ENCODE results near the gene TMEM25.

- TF ChIP-seq, protein P1, sequence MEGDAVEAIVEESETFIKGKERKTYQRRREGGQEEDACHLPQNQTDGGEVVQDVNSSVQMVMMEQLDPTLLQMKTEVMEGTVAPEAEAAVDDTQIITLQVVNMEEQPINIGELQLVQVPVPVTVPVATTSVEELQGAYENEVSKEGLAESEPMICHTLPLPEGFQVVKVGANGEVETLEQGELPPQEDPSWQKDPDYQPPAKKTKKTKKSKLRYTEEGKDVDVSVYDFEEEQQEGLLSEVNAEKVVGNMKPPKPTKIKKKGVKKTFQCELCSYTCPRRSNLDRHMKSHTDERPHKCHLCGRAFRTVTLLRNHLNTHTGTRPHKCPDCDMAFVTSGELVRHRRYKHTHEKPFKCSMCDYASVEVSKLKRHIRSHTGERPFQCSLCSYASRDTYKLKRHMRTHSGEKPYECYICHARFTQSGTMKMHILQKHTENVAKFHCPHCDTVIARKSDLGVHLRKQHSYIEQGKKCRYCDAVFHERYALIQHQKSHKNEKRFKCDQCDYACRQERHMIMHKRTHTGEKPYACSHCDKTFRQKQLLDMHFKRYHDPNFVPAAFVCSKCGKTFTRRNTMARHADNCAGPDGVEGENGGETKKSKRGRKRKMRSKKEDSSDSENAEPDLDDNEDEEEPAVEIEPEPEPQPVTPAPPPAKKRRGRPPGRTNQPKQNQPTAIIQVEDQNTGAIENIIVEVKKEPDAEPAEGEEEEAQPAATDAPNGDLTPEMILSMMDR (IDR thresholded peaks at IDR 0.05), result no peak
- no peak for TF ChIP-seq POLR2A (IDR thresholded peaks at IDR 0.05)
Observed at GRCh38 chr11:118497831-118498230, 33.2 kb upstream of the TMEM25 start.

Measured in adrenal gland (tissue), 5 donors.